ENCODE data around the gene CHST4.

Gene CHST4

GRCh38 chr16:71565812-71566700 is 39.8 kb downstream of the CHST4 start:
- no peak overlapping the region for H3K27ac ChIP-seq
- ChIA-PET POLR2A (ENCODE audit: low non-redundant PET) (no interaction called here), CTCF (interaction anchor here (1.2 to 1.7 kb wide), 3 partner anchors 12 to 153 kb away, joined by 3 to 7 read pairs (median 3); no protein-coding TSS in a partner anchor)
- DNase-seq (ENCODE audit: low spot score), result no peak
- TF ChIP-seq CTCF (conservative IDR thresholded peaks at IDR 0.05; ENCODE audit: low read depth), result no peak

- no peak overlapping the region for H3K27ac ChIP-seq
- CTCF ChIA-PET, result no interaction called here
- no peak for DNase-seq (ENCODE audit: low spot score)
- no peak for TF ChIP-seq CTCF (conservative IDR thresholded peaks at IDR 0.05; ENCODE audit: low read depth)
- POLR2A ChIA-PET (ENCODE audit: low non-redundant PET), result no interaction called here
Measured at GRCh38 chr16:71567931-71568330, 41.7 kb downstream of the CHST4 start.

GRCh38 chr16:71568551-71568950 is 42.3 kb downstream of the CHST4 start:
- POLR2A ChIA-PET (ENCODE audit: low non-redundant PET), result no interaction called here
- CTCF ChIA-PET, result no interaction called here
- no peak for TF ChIP-seq CTCF (conservative IDR thresholded peaks at IDR 0.05; ENCODE audit: low read depth)
- no peak overlapping the region for H3K27ac ChIP-seq
- DNase-seq (ENCODE audit: low spot score), result no peak

GRCh38 chr16:71569621-71570020 is 43.4 kb downstream of the CHST4 start:
- TF ChIP-seq CTCF (conservative IDR thresholded peaks at IDR 0.05; ENCODE audit: low read depth), result no peak
- POLR2A ChIA-PET (ENCODE audit: low non-redundant PET), result no interaction called here
- no peak for DNase-seq (ENCODE audit: low spot score)
- CTCF ChIA-PET, result no interaction called here
- no peak overlapping the region for H3K27ac ChIP-seq

GRCh38 chr16:71570144-71570543 is 43.9 kb downstream of the CHST4 start:
- ChIA-PET POLR2A (ENCODE audit: low non-redundant PET) (no interaction called here), CTCF (no interaction called here)
- TF ChIP-seq CTCF (conservative IDR thresholded peaks at IDR 0.05; ENCODE audit: low read depth), result no peak
- H3K27ac ChIP-seq, result no peak overlapping the region
- DNase-seq (ENCODE audit: low spot score), result no peak

GRCh38 chr16:71572497-71573116 is 46.4 kb downstream of the CHST4 start:
- DNase-seq (ENCODE audit: low spot score), result no peak
- ChIA-PET POLR2A (ENCODE audit: low non-redundant PET) (no interaction called here), CTCF (interaction anchor here (0.9 kb wide), 1 partner anchor 38 kb away, joined by 10 read pairs; no protein-coding TSS in a partner anchor)
- H3K27ac ChIP-seq, result no peak overlapping the region
- no peak for TF ChIP-seq CTCF (conservative IDR thresholded peaks at IDR 0.05; ENCODE audit: low read depth)

All from RWPE1 (cell line).